Motor neuron (in vitro differentiated cells): Measurements from ENCODE around the gene GRIN2D. TPM values are rescaled to one million over a fixed set of nuclear protein-coding genes. Genes with fewer than 3 reads are reported as not detected.

Source experiments
- ATAC-seq, 8 experiments: fragments of 200-7000 bp; cut with Tn5 transposase; replicated peaks in 6 of 8; 2 replicates each; pipeline ENCODE4 v1.8.0; 2021; ENCODE audit warnings: mild to moderate bottlenecking in 8 of 8, moderate library complexity in 8 of 8
- H3K27ac ChIP-seq, 2 donors: fragments of 250-450 bp; sonication (Bioruptor Pico); 2 replicates each; pipeline ENCODE4 v1.9.0; 2021; ENCODE audit warnings: antibody characterized with exemption in 2 of 2, mild to moderate bottlenecking in 2 of 2, moderate library complexity in 1 of 2
- H3K4me1 ChIP-seq, 2 donors: fragments of 250-450 bp; sonication (Bioruptor Pico); replicated peaks in 1 of 2; 2 replicates each; pipeline ENCODE4 v1.6.1; 2021; ENCODE audit warnings: antibody characterized with exemption in 2 of 2, mild to moderate bottlenecking in 2 of 2, moderate library complexity in 1 of 2
- H3K4me3 ChIP-seq, 5 donors: fragments of 250-450 bp; sonication (Bioruptor Pico); 2 replicates each; pipeline ENCODE4 v1.9.0; 2021; ENCODE audit warnings: antibody characterized with exemption in 5 of 5, mild to moderate bottlenecking in 5 of 5, moderate library complexity in 4 of 5
- WGBS, 10 experiments: fragments of 450-650 bp; shearing (Covaris generic); methylation state at CpG; one replicate each; pipeline ENCODE4 v1.0.0; 2022; 5-methylcytosine and 5-hydroxymethylcytosine counted together
- in situ Hi-C, 9 experiments: fragments of 400-800 bp; cut with MboI; loops; one replicate each; pipeline ENCODE4 v1.15.0; 2021; ENCODE audit warnings: low sequenced_read_pairs in 9 of 9, low pct_unique_long_range_greater_than_20kb in 2 of 9; ENCODE audit not compliant: unreplicated experiment in 9 of 9
- total RNA-seq, 8 experiments: library from RNA; unstranded; fragments of 300-600 nt; gene quantifications; 2 replicates each; pipeline versions ENCODE4 v1.2.3 to v1.2.4, GENCODE V29; 2022

Gene GRIN2D
- total RNA-seq, 8 experiments from 2014 or later, result 0.31 to 3.2 (median 1.2) TPM

- no peak for ATAC-seq
- no peak overlapping the region for H3K27ac ChIP-seq
- H3K4me1 ChIP-seq, result peaks cover 13 to 16% of the 10 kb centered on the region in 2 donors
- WGBS, 10 experiments, result 80 to 100% (median 100%) methylated on average over 1 to 2 of the region's 94 CpGs; no CpG with 5 or more reads in 7 of the 10 experiments
- no peak overlapping the region for H3K4me3 ChIP-seq
- in situ Hi-C loops, result no loop called here
Measured at GRCh38 chr19:48442116-48443035, 48.9 kb downstream of the GRIN2D start.

GRCh38 chr19:48443256-48443655 is 49.8 kb downstream of the GRIN2D start:
- in situ Hi-C loops, result no loop called here
- Histone ChIP-seq H3K4me3 (no peak overlapping the region), H3K4me1 (peaks cover 13 to 16% of the 10 kb centered on the region in 2 donors), H3K27ac (no peak overlapping the region)
- 15% methylated on average over 9 of the region's 60 CpGs; no CpG with 5 or more reads in 9 of the 10 experiments for WGBS, 10 experiments
- no peak for ATAC-seq

Other genes starting within 250 kb of the GRIN2D start
- gene LIG1, start 223.3 kb upstream of the GRIN2D start, total RNA-seq, result 10 to 100 TPM; 12.8 to 54.4 (median 24.0) TPM
- gene ZSWIM9, start 223.0 kb upstream of the GRIN2D start, total RNA-seq, result 1 to 10 TPM; 1.1 to 3.9 (median 2.4) TPM
- 10 to 100 TPM; 12.3 to 35.1 (median 16.8) TPM for gene CARD8, start 137.8 kb upstream of the GRIN2D start, total RNA-seq
- 1 to 10 TPM in 6 of 8 experiments, under 1 TPM in 2; 0.15 to 6.4 (median 4.0) TPM for gene ZNF114, start 123.6 kb upstream of the GRIN2D start, total RNA-seq
- 100 to 1,000 TPM in 2 of 8 experiments, 10 to 100 TPM in 4, 1 to 10 TPM in 2; 5.3 to 382 (median 35.3) TPM for gene EMP3, start 68.1 kb upstream of the GRIN2D start, total RNA-seq
- 10 to 100 TPM in 1 of 8 experiments, 1 to 10 TPM in 7; 4.0 to 12.7 (median 7.9) TPM for gene TMEM143, start 29.7 kb upstream of the GRIN2D start, total RNA-seq
- 1 to 10 TPM in 1 of 8 experiments, not detected in 7; 1.4 TPM for gene SYNGR4, start 29.3 kb upstream of the GRIN2D start, total RNA-seq
- gene KDELR1, start 2.1 kb upstream of the GRIN2D start, total RNA-seq, result 100 to 1,000 TPM in 4 of 8 experiments, 10 to 100 TPM in 4; 79.6 to 120 (median 96.8) TPM
- 10 to 100 TPM; 10.6 to 46.5 (median 21.8) TPM for gene GRWD1, start 52.3 kb downstream of the GRIN2D start, total RNA-seq
- gene KCNJ14, start 61.9 kb downstream of the GRIN2D start, total RNA-seq, result 1 to 10 TPM in 3 of 8 experiments, under 1 TPM in 5; 0.49 to 1.3 (median 0.86) TPM
- 10 to 100 TPM; 17.3 to 84.5 (median 39.3) TPM for gene CYTH2, start 75.7 kb downstream of the GRIN2D start, total RNA-seq
- gene LMTK3, start 118.2 kb downstream of the GRIN2D start, total RNA-seq, result 10 to 100 TPM in 3 of 8 experiments, 1 to 10 TPM in 2, under 1 TPM in 3; 0.25 to 17.5 (median 6.1) TPM
- 1 to 10 TPM in 1 of 8 experiments, under 1 TPM in 7; 0.16 to 1.9 (median 0.54) TPM for gene SULT2B1, start 158.5 kb downstream of the GRIN2D start, total RNA-seq
- under 1 TPM in 4 of 8 experiments, not detected in 4; 0.22 to 0.66 (median 0.50) TPM for gene SPACA4, start 213.1 kb downstream of the GRIN2D start, total RNA-seq
- 1 to 10 TPM in 4 of 8 experiments, under 1 TPM in 4; 0.54 to 2.5 (median 1.1) TPM for gene FAM83E, start 221.4 kb downstream of the GRIN2D start, total RNA-seq
- gene RPL18, start 225.5 kb downstream of the GRIN2D start, total RNA-seq, result 1,000 to 10,000 TPM; 1,630 to 4,209 (median 2,425) TPM
- gene SPHK2, start 225.8 kb downstream of the GRIN2D start, total RNA-seq, result 10 to 100 TPM in 7 of 8 experiments, 1 to 10 TPM in 1; 8.9 to 29.5 (median 16.1) TPM
- 10 to 100 TPM in 4 of 8 experiments, 1 to 10 TPM in 4; 3.3 to 19.6 (median 10.4) TPM for gene DBP, start 243.7 kb downstream of the GRIN2D start, total RNA-seq